Hepatocyte (in vitro differentiated cells): ENCODE results near the gene IDI1. TPM values are rescaled to one million over a fixed set of nuclear protein-coding genes. Genes with fewer than 3 reads are reported as not detected.
"Not testable (repeated sequence)": the region's sequence is repeated elsewhere in the genome, so short reads cannot be mapped to it uniquely, and the experiment has no call there.

Experiments
- DNase-seq: peaks from one replicate; pipeline ENCODE4 v3.0.0-alpha.2; 2016; ENCODE audit warnings: low spot score
- H2AFZ ChIP-seq: fragments of 200-600 bp; sonication (generic); 2 replicates; pipeline ENCODE4 v1.6.0; 2016; ENCODE audit warnings: antibody characterized with exemption, mild to moderate bottlenecking
- H3K27ac ChIP-seq: fragments of 200-600 bp; sonication (generic); 2 replicates; pipeline ENCODE4 v1.5.1; 2016; ENCODE audit warnings: mild to moderate bottlenecking
- H3K27me3 ChIP-seq: fragments of 200-600 bp; sonication (generic); 2 replicates; pipeline ENCODE4 v1.6.1; 2016
- H3K36me3 ChIP-seq: fragments of 200-600 bp; sonication (generic); replicated peaks from 2 replicates; pipeline ENCODE4 v1.5.1; 2016; ENCODE audit warnings: low read depth; ENCODE audit not compliant: insufficient read depth
- H3K4me1 ChIP-seq: fragments of 200-600 bp; sonication (generic); 2 replicates; pipeline ENCODE4 v1.5.1; 2016; ENCODE audit warnings: mild to moderate bottlenecking, moderate library complexity; ENCODE audit not compliant: insufficient read depth
- H3K4me2 ChIP-seq: fragments of 200-600 bp; sonication (generic); 2 replicates; pipeline ENCODE4 v1.6.0; 2016
- H3K4me3 ChIP-seq: fragments of 200-600 bp; sonication (generic); 2 replicates; pipeline ENCODE4 v1.5.1; 2016; ENCODE audit warnings: mild to moderate bottlenecking
- H3K79me2 ChIP-seq: fragments of 200-600 bp; sonication (generic); 2 replicates; pipeline ENCODE4 v1.6.0; 2017; ENCODE audit warnings: mild to moderate bottlenecking
- H3K9me2 ChIP-seq: fragments of 200-600 bp; sonication (generic); replicated peaks from 2 replicates; pipeline ENCODE4 v1.6.0; 2017; ENCODE audit warnings: mild to moderate bottlenecking; ENCODE audit not compliant: insufficient read depth
- H3K9me3 ChIP-seq: fragments of 200-600 bp; sonication (generic); 2 replicates; pipeline ENCODE4 v1.5.1; 2016; ENCODE audit warnings: low read depth, mild to moderate bottlenecking
- H4K20me1 ChIP-seq: fragments of 200-600 bp; sonication (generic); 2 replicates; pipeline ENCODE4 v1.6.0; 2016; ENCODE audit warnings: mild to moderate bottlenecking; ENCODE audit not compliant: insufficient read depth, poor library complexity, severe bottlenecking
- CTCF ChIP-seq: fragments of 200-600 bp; sonication (generic); IDR thresholded peaks from 2 replicates; pipeline ENCODE4 v1.5.1; 2016; ENCODE audit warnings: antibody characterized with exemption, mild to moderate bottlenecking; ENCODE audit not compliant: poor library complexity
- EZH2 ChIP-seq: fragments of 200-600 bp; sonication (generic); IDR thresholded peaks from 2 replicates; pipeline ENCODE4 v1.6.1; 2016; ENCODE audit warnings: antibody characterized with exemption, mild to moderate bottlenecking, borderline replicate concordance
- EZH2phosphoT487 ChIP-seq: fragments of 200-600 bp; sonication (generic); IDR thresholded peaks from one replicate; pipeline ENCODE4 v1.6.1; 2018; ENCODE audit warnings: antibody characterized with exemption, mild to moderate bottlenecking, low read depth, moderate library complexity; ENCODE audit not compliant: unreplicated experiment, severe bottlenecking
- WGBS: methylation state at CpG from one replicate; pipeline ENCODE4 v1.1.6; 2016; ENCODE audit warnings: low lambda C conversion rate; ENCODE audit errors: missing lambda C conversion rate; 5-methylcytosine and 5-hydroxymethylcytosine counted together
- polyA plus RNA-seq: library from polyadenylated mRNA; unstranded; fragments of >200 nt; fragmentation: Nextera tagmentation; extraction: Ambion mirVana; gene quantifications from 2 replicates; pipeline ENCODE4 v1.2.1, GENCODE V29; 2016
- total RNA-seq: library from RNA; depleted of rRNA; stranded (reverse); fragments of >200 nt; gene quantifications from 2 replicates; pipeline ENCODE4 v1.2.3, GENCODE V29; 2014

IDI1 gene
- total and polyA plus RNA-seq, 2 experiments from 2014 or later: 228 to 303 TPM

- peaks cover 52% of the 10 kb centered on the region for H4K20me1 ChIP-seq
- no peak for DNase-seq
- 92% methylated on average over 12 of the region's 12 CpGs for WGBS
- peaks cover 8% of the 10 kb centered on the region for H3K4me1 ChIP-seq
- peaks cover 59% of the 10 kb centered on the region for H3K79me2 ChIP-seq
- H3K4me2 ChIP-seq: peak overlapping the region; percentile 62
- TF ChIP-seq CTCF (no peak), EZH2phosphoT487 (no peak), EZH2 (no peak)
- H3K9me3 ChIP-seq: no peaks in the 10 kb centered on the region
- H2AFZ ChIP-seq: no peak overlapping the region
- H3K4me3 ChIP-seq: no peak overlapping the region
- no peaks in the 10 kb centered on the region for H3K9me2 ChIP-seq
- H3K27me3 ChIP-seq: no peaks in the 10 kb centered on the region
- peaks cover 3% of the 10 kb centered on the region for H3K36me3 ChIP-seq
- peak overlapping the region; percentile 14 for H3K27ac ChIP-seq
Observed at GRCh38 chr10:1043532-1043995, 5.4 kb downstream of the IDI1 start.

GRCh38 chr10:1041514-1041913 lies 7.4 kb downstream of the IDI1 start:
- TF ChIP-seq EZH2phosphoT487: no peak
- no peak for TF ChIP-seq EZH2
- TF ChIP-seq CTCF: no peak
- no peak overlapping the region for H3K4me2 ChIP-seq

GRCh38 chr10:1040133-1040532 lies 8.8 kb downstream of the IDI1 start:
- Histone ChIP-seq H3K27me3 (no peaks in the 10 kb centered on the region), H3K4me2 (no peak overlapping the region), H4K20me1 (peaks cover 31% of the 10 kb centered on the region), H2AFZ (no peak overlapping the region), H3K27ac (no peak overlapping the region), H3K4me3 (no peak overlapping the region), H3K9me2 (no peaks in the 10 kb centered on the region), H3K9me3 (no peaks in the 10 kb centered on the region), H3K36me3 (peaks cover 3% of the 10 kb centered on the region), H3K4me1 (peaks cover 8% of the 10 kb centered on the region), H3K79me2 (peaks cover 36% of the 10 kb centered on the region)
- WGBS: 78% methylated on average over 3 of the region's 3 CpGs
- no peak for TF ChIP-seq EZH2phosphoT487
- TF ChIP-seq CTCF: no peak
- no peak for TF ChIP-seq EZH2
- no peak for DNase-seq

More at GRCh38 chr10:1041514-1041913, 7.4 kb downstream of the IDI1 start:
- no peaks in the 10 kb centered on the region for H3K9me3 ChIP-seq
- H3K9me2 ChIP-seq: no peaks in the 10 kb centered on the region
- H3K27me3 ChIP-seq: no peaks in the 10 kb centered on the region
- no peak overlapping the region for H3K4me3 ChIP-seq
- H4K20me1 ChIP-seq: peaks cover 43% of the 10 kb centered on the region
- H3K4me1 ChIP-seq: peaks cover 8% of the 10 kb centered on the region
- peaks cover 48% of the 10 kb centered on the region for H3K79me2 ChIP-seq
- no peak for DNase-seq
- H3K27ac ChIP-seq: no peak overlapping the region
- 99% methylated on average over 9 of the region's 9 CpGs for WGBS
- no peak overlapping the region for H2AFZ ChIP-seq
- H3K36me3 ChIP-seq: peaks cover 3% of the 10 kb centered on the region

- not testable (repeated sequence) for H3K9me2 ChIP-seq, DNase-seq, H3K9me3 ChIP-seq, H3K4me1 ChIP-seq, H3K4me2 ChIP-seq, H3K27ac ChIP-seq, H3K4me3 ChIP-seq, H2AFZ ChIP-seq, H3K27me3 ChIP-seq, H3K36me3 ChIP-seq
- H4K20me1 ChIP-seq: peaks cover 18% of the 10 kb centered on the region
- H3K79me2 ChIP-seq: peaks cover 22% of the 10 kb centered on the region
- no CpG with 5 or more reads among the region's 20 CpGs for WGBS
Observed at GRCh38 chr10:1038769-1039168, 10.2 kb downstream of the IDI1 start.
